ENCODE data around the gene HS6ST1.

The HS6ST1 gene

GRCh38 chr2:128234613-128235012 lies 84.1 kb downstream of the HS6ST1 start:
- no peak for DNase-seq

GRCh38 chr2:128233790-128234395 lies 84.8 kb downstream of the HS6ST1 start:
- DNase-seq: no peak

- DNase-seq: peak; percentile 51 to 71
Observed at GRCh38 chr2:128232965-128233789, 85.5 kb downstream of the HS6ST1 start.

DNA sequence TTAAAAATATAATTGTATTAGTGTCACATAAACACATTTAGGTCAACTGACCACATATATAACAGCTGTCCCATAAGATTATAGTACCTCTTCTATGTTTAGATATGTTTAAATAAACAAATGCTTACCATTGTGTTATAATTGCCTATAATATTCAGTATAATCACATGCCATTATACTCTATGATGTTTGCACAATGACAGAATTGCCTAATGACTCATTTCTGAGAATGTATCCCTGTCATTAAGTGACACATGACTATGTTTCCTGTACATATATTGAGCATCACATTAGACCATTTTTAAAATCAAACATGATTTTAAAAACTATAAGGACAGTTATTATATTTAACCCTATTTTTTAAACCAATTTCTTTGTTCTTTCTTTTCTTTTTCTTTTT lies 89.8 kb downstream of the HS6ST1 start:
- DNase-seq: peak; percentile 44 to 46

DNA sequence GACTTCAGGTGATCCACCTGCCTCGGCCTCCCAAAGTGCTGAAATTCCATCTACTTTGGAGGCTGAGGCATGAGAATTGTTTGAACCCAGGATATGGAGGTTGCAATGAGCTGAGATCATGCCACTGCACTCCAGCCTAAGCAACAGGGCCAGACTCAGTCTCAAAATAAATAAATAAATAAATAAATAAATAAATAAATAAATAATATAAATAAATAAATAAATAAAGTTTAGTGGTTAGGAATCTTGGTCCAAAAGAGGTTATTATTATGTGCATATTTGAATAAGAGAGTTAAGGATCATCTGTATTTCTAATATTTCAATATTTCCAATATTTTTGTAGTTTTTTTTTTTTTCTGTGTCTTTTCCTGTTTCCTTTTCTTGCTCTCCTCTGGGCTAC lies 90.8 kb downstream of the HS6ST1 start:
- DNase-seq: no peak

GRCh38 chr2:128219891-128220290 lies 98.8 kb downstream of the HS6ST1 start:
- DNase-seq: no peak

- DNase-seq: peak; percentile 51 to 57
Observed at GRCh38 chr2:128217671-128218070, 101.0 kb downstream of the HS6ST1 start.

DNA sequence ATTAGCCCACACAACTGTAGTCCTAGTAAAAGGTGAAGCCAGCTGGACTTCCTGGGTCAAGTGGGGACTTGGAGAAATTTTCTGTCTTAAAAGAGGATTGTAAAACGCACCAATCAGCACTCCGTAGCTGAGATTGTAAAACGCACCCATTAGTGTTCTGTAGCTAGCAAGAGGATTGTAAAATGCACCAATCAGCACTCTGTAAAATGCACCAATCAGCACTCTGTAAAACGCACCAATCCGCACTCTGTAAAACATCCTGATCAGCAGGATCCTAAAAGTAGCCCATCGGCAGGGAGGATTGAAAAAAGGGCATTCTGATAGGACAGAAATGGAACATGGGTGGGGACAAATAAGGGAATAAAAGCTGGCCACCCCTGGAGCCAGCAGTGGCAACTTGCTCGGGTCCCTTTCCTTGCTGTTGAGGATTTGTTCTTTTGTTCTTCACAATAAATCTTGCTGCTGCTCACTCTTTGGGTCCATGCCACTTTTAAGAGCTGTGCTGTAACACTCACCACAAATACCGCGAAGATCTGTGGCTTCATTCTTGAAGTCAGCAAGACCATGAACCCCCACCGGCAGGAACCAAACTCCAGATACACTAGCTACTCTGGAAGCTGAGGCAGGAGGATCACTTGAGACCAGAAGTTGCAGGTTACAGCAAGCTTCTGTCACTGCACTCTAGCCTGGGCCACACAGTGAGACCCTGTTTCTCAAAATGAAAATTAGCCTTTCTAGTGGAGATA lies 102.6 kb downstream of the HS6ST1 start:
- DNase-seq: peak; percentile 17 to 43
